ENCODE measurements around the gene CFAP90.

GRCh38 chr5:7846327-7846726 lies 4.6 kb downstream of the CFAP90 start:
- TF ChIP-seq YY1 (IDR thresholded peaks at IDR 0.05; ENCODE audit: insufficient read depth, insufficient read length) (no peak), ZNF274 (IDR thresholded peaks at IDR 0.05; ENCODE audit: low read depth, low read length) (no peak), SUZ12 (IDR thresholded peaks at IDR 0.05; ENCODE audit: extremely low read depth, insufficient read depth, insufficient read length) (no peak)
